NCI-H2081 (cell line): ENCODE results near the gene PIK3C3.

Source experiments
- DNase-seq, 2 experiments: peaks; one replicate each; lab custom pipeline; 2025; lab: John Stamatoyannopoulos, UW

PIK3C3 gene

DNA sequence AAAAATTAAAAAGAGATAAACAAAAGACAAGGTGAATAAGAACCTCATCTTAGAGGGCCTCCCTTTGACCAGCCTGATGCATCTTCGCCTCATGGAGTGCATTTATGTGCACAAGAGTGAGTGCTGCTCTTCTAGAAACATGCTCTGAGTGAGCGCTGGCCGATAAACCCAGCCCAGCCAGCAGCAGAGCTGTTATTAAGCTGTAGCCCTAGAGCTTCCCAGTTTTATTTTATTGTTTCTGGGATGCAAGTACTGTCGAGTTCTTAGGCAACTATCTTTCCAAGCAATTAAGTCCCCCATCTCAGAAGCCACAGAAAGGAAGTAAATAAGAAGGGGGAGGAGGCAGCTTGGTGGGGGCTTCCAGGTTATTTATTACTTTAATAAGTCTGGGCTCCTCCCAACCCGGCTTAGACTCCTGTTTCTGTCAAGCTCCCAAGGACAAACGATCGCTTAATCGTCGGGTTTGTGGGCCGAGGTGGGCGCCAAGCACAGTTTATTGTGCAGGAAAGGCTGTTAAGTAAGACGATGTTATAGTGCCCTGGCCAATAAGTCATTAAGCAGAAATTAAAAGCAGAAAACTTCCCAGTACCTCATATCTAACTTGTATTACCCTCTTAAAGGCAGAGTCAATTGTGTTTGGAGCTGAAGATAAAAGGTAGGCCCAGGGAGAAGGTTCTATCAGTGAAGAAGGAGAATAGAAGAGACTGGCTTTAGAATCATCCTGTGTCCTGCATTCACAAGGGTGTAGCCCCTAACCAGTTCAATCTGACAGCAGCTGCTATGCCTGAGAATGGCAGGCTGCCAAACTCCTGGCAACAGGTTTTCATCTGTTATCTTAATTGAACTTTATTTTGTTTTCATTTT lies 176.3 kb downstream of the PIK3C3 start:
- peak in 1 of 2 experiments; percentile 59 for DNase-seq

DNA sequence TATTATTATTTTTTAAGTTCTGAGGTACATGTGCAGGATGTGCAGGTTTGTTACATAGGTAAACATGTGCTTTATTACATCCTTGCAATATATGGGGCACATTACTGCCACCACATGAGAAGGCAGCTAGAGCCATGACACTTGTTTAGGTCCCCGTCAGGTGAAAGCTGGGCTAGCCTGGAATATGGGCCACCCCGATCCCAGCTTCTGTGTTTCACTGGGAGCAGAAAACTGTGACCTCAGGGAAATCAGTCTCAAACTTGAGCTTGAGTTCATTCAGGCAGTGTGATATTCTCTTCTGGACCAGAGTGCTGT lies 176.9 kb downstream of the PIK3C3 start:
- DNase-seq = no peak
